AG09309 (cell line): ENCODE measurements around the gene RARA.

Experiments used
- DNase-seq: peaks from one replicate; pipeline ENCODE4 v3.0.0-alpha.2; 2010; ENCODE audit warnings: low read depth
- H3K4me3 ChIP-seq: 2 replicates; pipeline ENCODE4 v1.5.1; 2011; ENCODE audit warnings: mild to moderate bottlenecking, low read depth, low read length, moderate library complexity; ENCODE audit not compliant: control insufficient read depth
- TF ChIP-seq, protein P1 (sequence below): IDR thresholded peaks from 2 replicates; pipeline ENCODE4 v1.5.1; 2011; ENCODE audit warnings: mild to moderate bottlenecking, low read depth, low read length, inconsistent platforms; ENCODE audit not compliant: insufficient read depth, control insufficient read depth; ENCODE audit errors: missing control alignments

RARA gene

DNA sequence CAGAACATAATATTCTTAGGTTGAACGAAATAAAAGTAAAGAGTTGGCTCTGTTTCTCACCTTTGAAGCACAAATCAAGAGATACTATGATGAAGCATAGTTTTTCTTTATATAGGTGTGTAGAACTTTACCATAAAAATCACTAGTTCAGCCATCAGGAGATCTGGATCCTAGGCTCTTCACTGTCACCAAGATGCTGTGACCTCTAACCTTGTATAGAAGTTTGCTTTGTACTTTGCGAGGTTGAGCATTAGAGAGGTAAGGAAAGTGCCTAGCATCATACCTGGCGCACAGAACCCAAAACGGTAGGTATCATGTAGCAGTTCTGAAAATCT, 21.9 kb upstream of the RARA start:
- DNase-seq = no peak
- TF ChIP-seq, protein P1, sequence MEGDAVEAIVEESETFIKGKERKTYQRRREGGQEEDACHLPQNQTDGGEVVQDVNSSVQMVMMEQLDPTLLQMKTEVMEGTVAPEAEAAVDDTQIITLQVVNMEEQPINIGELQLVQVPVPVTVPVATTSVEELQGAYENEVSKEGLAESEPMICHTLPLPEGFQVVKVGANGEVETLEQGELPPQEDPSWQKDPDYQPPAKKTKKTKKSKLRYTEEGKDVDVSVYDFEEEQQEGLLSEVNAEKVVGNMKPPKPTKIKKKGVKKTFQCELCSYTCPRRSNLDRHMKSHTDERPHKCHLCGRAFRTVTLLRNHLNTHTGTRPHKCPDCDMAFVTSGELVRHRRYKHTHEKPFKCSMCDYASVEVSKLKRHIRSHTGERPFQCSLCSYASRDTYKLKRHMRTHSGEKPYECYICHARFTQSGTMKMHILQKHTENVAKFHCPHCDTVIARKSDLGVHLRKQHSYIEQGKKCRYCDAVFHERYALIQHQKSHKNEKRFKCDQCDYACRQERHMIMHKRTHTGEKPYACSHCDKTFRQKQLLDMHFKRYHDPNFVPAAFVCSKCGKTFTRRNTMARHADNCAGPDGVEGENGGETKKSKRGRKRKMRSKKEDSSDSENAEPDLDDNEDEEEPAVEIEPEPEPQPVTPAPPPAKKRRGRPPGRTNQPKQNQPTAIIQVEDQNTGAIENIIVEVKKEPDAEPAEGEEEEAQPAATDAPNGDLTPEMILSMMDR = no peak
- H3K4me3 ChIP-seq = no peak overlapping the region

DNA sequence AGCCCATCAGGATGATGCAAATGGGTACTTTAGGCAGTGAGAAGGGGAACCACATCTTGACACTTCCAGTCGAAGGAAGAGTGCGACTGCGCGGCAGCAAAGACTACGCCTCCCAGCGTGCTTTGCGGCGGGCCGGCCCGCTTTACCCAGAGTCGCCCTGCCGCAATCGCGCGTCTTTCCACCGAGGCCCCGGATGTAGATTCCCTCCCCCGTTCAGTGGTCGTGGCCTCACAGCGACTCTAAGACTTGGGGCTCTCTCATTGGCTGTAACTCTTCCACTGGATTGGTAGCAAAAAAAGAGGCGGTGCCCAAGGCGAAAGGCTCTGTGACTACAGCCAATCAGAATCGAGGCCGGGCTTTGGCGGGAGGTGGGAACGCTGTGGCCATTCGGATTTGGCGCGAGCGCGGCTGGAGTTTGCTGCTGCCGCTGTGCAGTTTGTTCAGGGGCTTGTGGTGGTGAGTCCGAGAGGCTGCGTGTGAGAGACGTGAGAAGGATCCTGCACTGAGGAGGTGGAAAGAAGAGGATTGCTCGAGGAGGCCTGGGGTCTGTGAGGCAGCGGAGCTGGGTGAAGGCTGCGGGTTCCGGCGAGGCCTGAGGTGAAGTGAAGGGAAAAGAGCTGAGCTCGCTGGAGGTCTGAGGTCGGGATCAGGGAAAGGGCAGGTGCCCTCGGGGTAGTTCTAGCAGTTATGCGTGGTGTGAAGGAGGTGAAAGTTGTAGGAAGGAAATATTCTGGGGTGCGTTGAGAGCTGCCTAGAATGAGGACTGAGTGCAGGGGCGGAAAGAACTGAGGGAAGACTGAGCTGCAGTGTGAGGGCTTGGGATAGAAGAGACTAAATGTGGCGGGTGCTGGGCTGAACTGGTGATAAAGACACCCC, 21.2 kb upstream of the RARA start, which contains the start of gene CDC6:
Gene CDC6, plus strand, starts transcription at position 386 of the 876 bp plus-strand sequence. CDS start 1,542 bp downstream, outside the sequence.
- DNase-seq = peak; percentile 94
- TF ChIP-seq, protein P1 = no peak
- peak within 1 kb of the TSS; percentile 85 for H3K4me3 ChIP-seq

DNA sequence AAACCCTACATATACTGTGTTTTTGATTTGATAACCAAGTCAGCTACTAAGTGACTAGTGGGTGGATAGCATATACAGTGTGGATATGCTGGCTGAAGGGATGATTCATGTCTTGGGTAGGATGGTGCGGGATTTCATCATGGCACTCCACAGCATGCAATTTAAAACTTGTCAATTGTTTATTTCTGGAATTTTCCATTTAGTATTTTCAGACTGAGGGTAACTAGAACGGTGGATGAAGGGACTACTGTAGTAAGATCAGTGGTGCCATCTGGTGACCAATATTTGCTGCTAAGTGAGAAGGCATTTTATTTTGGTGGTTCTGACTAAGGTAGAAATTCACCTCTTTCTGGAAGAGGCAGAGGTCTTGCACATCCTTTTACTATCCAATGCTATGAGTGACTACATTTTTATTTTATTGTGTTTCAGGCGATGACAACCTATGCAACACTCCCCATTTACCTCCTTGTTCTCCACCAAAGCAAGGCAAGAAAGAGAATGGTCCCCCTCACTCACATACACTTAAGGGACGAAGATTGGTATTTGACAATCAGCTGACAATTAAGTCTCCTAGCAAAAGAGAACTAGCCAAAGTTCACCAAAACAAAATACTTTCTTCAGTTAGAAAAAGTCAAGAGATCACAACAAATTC, 18.2 kb upstream of the RARA start:
- H3K4me3 ChIP-seq = no peak overlapping the region
- TF ChIP-seq, protein P1 = peak; percentile 70
- peak; percentile 95 for DNase-seq

DNA sequence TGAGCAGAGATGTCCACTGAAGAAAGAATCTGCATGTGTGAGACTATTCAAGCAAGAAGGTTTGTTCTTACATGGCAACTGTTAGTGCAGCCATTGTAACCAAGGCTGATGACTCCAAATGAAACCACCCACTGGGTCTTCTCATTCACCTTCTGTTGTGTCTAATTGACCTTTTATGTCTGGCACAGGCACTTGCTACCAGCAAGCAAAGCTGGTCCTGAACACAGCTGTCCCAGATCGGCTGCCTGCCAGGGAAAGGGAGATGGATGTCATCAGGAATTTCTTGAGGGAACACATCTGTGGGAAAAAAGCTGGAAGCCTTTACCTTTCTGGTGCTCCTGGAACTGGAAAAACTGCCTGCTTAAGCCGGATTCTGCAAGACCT, 17.7 kb upstream of the RARA start:
- TF ChIP-seq, protein P1 = no peak
- no peak for DNase-seq
- no peak overlapping the region for H3K4me3 ChIP-seq

DNA sequence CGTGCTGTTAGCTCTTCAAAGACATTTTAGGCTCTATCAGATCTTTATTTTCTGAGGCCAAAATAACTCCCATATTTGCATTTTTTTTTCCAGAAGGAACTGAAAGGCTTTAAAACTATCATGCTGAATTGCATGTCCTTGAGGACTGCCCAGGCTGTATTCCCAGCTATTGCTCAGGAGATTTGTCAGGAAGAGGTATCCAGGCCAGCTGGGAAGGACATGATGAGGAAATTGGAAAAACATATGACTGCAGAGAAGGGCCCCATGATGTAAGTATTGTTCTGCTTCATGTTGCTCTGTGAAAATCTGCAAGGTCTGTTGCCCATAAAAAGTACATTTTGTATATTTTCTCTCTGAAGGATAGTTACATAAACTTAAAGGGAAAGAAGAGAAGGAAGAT, 15.6 kb upstream of the RARA start:
- no peak overlapping the region for H3K4me3 ChIP-seq
- TF ChIP-seq, protein P1 = no peak
- DNase-seq = no peak

DNA sequence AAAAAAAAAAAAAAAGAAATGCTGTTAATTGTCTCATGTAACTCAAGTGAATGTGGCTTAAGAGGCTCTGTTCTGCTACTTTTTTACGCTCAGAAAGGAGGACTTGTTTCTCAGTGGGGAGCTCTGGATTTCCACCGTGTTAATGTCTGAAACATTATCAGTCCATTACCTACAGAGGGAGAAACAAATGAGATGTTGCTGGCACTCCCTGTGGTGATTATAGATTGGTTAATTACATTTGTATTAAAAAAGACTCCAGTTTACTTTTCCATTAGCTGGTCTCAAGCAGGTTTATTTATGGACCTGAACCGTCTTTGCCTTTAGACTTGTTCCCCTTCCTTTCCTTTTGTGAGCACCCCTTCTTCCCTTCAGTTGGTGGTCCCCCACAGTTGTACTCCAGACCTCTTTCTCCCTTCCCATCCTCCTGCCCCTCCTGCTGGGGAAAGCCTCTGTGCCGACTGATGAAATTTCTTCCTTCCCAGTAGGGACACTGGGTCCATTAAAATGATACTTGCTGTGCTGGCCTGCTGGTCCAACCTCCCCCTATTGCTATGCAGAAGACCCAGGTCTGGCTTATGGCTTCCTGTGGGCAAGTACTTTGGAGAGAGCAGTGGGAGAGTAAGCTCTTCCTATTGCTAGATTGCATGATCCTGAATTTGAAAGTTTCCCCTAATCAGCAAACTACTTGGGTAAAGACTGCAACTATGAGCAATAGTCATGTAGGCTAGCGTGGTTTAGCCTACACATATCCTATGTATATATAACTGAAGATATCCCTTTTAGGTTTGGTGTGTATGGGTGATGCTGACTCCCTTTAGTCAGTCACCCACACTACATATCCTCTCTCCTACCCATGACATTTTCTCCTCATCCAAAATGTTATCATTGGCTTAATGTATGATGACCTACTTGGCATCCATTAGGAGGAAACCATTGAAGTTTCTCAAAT, 13.2 kb upstream of the RARA start:
- H3K4me3 ChIP-seq = no peak overlapping the region
- TF ChIP-seq, protein P1 = no peak

More for the DNA sequence above, 13.2 kb upstream of the RARA start:
- DNase-seq = no peak
